A549 (cell line): Measurements from ENCODE around the gene CHST15.

Experiments
- CEBPB ChIP-seq, 2 experiments: fragments of >200 bp in 1 of 2; sonication (Bioruptor Twin) in 1 of 2; formaldehyde crosslinking in 1 of 2; IDR thresholded peaks; 2 replicates each; pipeline ENCODE4 v1.6.1; 2012 to 2016
- CHD2 ChIP-seq: fragments of 150-350 bp; IDR thresholded peaks from 2 replicates; pipeline ENCODE4 v1.6.1; 2014; ENCODE audit warnings: low read length; ENCODE audit not compliant: partially characterized antibody
- EP300 ChIP-seq, 2 experiments: fragments of >200 bp; sonication (Bioruptor Twin); formaldehyde crosslinking; IDR thresholded peaks; 2 replicates in 1 of 2; 3 replicates in 1 of 2; pipeline ENCODE4 v1.6.1; 2016 to 2017
- ESRRA ChIP-seq: fragments of 150-350 bp; IDR thresholded peaks from 2 replicates; pipeline ENCODE4 v1.6.1; 2014; ENCODE audit warnings: mild to moderate bottlenecking, low read length, borderline replicate concordance
- GATA3 ChIP-seq: IDR thresholded peaks from 2 replicates; pipeline ENCODE4 v1.6.1; 2012; ENCODE audit warnings: borderline replicate concordance
- HDAC2 ChIP-seq: fragments of 200-600 bp; sonication (generic); IDR thresholded peaks from 2 replicates; pipeline ENCODE4 v1.6.1; 2016
- NR3C1 ChIP-seq: fragments of >200 bp; sonication (Bioruptor Twin); formaldehyde crosslinking; IDR thresholded peaks from 3 replicates; pipeline ENCODE4 v1.6.1; 2017
- POLR2A ChIP-seq: IDR thresholded peaks from 2 replicates; pipeline ENCODE4 v1.6.1; 2012; ENCODE audit warnings: mild to moderate bottlenecking, low read length
- POLR2AphosphoS2 ChIP-seq: conservative IDR thresholded peaks from 2 replicates; pipeline ENCODE4 v1.6.1; 2012; ENCODE audit warnings: low read length, improper control_type of control experiment, inconsistent platforms
- RCOR1 ChIP-seq: fragments of 150-350 bp; IDR thresholded peaks from 2 replicates; pipeline ENCODE4 v1.6.1; 2014; ENCODE audit warnings: antibody characterized with exemption, low read length, low read depth
- ZNF302 ChIP-seq: fragments of 250-450 bp; sonication (Bioruptor Pico); IDR thresholded peaks from 2 replicates; pipeline ENCODE4 v1.9.0; 2021; ENCODE audit warnings: inconsistent platforms, mild to moderate bottlenecking, moderate library complexity
- TF ChIP-seq, protein P1 (sequence below): fragments of >200 bp; sonication (Bioruptor Twin); formaldehyde crosslinking; IDR thresholded peaks from 3 replicates; pipeline ENCODE4 v1.5.1; 2016
- TF ChIP-seq, protein P2 (sequence below): IDR thresholded peaks from 2 replicates; pipeline ENCODE4 v1.6.1; 2012

DNA sequence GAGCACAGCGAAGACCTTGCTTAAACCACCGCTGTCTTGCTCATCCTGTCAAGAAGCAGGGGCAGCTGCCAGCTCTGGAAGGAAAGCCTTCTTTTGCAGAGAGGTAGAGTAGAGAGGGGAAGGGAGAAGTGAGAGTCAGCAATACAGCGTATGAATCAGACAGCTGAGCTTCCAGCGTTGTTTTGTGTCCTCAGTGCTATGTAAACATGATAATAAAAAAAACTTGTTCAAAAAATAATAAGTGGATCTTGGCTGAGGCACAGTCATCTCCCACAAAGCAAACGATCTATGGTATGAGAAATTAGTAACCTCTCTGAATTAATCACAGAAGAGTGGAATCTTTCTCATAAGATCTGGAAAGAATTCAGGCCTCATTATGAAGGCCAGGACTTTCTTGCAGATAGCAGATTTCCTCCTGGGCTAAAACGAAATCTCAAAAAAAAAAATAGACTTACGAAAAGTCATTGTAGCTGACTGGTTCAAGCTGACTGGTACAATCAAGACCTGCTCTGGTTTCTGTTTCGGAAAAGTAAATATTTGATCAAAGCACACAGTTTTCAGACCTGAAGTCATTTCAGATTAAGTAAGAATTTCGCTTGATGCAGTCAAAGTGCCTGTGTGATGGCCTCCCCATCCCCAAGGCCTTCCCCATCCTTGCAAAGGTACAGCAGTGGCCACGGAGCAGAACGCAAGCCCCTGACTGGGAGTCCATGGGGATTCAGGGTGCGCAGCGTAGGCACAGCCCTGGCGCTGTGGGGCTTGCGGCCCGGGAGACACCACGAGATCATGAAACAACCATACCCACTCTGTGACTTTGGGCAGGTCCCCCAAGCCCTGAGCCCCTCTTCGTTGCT, 29.4 kb downstream of the CHST15 start:
- TF ChIP-seq CHD2 (no peak), GATA3 (no peak), RCOR1 (no peak), EP300 (IDR thresholded peaks at IDR 0.05) (no peak), POLR2AphosphoS2 (no peak), ZNF302 (CRISPR knock-in tag) (no peak), NR3C1 (no peak), ESRRA (no peak), HDAC2 (no peak), POLR2A (no peak), CEBPB (IDR thresholded peaks at IDR 0.05) (no peak)
- TF ChIP-seq, protein P1, sequence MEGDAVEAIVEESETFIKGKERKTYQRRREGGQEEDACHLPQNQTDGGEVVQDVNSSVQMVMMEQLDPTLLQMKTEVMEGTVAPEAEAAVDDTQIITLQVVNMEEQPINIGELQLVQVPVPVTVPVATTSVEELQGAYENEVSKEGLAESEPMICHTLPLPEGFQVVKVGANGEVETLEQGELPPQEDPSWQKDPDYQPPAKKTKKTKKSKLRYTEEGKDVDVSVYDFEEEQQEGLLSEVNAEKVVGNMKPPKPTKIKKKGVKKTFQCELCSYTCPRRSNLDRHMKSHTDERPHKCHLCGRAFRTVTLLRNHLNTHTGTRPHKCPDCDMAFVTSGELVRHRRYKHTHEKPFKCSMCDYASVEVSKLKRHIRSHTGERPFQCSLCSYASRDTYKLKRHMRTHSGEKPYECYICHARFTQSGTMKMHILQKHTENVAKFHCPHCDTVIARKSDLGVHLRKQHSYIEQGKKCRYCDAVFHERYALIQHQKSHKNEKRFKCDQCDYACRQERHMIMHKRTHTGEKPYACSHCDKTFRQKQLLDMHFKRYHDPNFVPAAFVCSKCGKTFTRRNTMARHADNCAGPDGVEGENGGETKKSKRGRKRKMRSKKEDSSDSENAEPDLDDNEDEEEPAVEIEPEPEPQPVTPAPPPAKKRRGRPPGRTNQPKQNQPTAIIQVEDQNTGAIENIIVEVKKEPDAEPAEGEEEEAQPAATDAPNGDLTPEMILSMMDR: no peak
- TF ChIP-seq, protein P2, sequence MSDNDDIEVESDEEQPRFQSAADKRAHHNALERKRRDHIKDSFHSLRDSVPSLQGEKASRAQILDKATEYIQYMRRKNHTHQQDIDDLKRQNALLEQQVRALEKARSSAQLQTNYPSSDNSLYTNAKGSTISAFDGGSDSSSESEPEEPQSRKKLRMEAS: no peak
